OCI-LY1 (cell line): Measurements from ENCODE around the gene SLC6A8.
"Not testable (repeated sequence)": the region's sequence is repeated elsewhere in the genome, so short reads cannot be mapped to it uniquely, and the experiment has no call there.

ENCODE experiments used
- CTCF ChIP-seq: fragments of 200-600 bp; sonication (generic), shearing (Covaris generic); IDR thresholded peaks from 2 replicates; pipeline ENCODE4 v1.5.1; 2017; ENCODE audit warnings: mild to moderate bottlenecking, antibody characterized with exemption, low read length, moderate library complexity, mixed read lengths
- EZH2 ChIP-seq: fragments of 200-600 bp; sonication (generic), shearing (Covaris generic); IDR thresholded peaks from 2 replicates; pipeline ENCODE4 v1.8.0; 2017; ENCODE audit warnings: borderline replicate concordance, mixed run types, mild to moderate bottlenecking, antibody characterized with exemption, low read length, moderate library complexity, mixed read lengths

GRCh38 chrX:153699784-153700371 lies 12.2 kb downstream of the SLC6A8 start:
- not testable (repeated sequence) for TF ChIP-seq CTCF, EZH2
